ENCODE results near the gene SCFD2.
"Not testable (repeated sequence)": the region's sequence is repeated elsewhere in the genome, so short reads cannot be mapped to it uniquely, and the experiment has no call there.

The SCFD2 gene

GRCh38 chr4:53340145-53340544, 25.7 kb downstream of the SCFD2 start:
- DNase-seq: not testable (repeated sequence)

- not testable (repeated sequence) for DNase-seq
These were observed 30.9 kb downstream of the SCFD2 start for GRCh38 chr4:53334916-53335315.

- DNase-seq: no peak
These were observed 39.3 kb downstream of the SCFD2 start for GRCh38 chr4:53326535-53326934.

GRCh38 chr4:53322696-53323095, 43.2 kb downstream of the SCFD2 start:
- DNase-seq: peak; percentile 67

- DNase-seq: no peak
These were observed 43.9 kb downstream of the SCFD2 start for GRCh38 chr4:53321984-53322289.

GRCh38 chr4:53321151-53321983, 44.5 kb downstream of the SCFD2 start:
- peak; percentile 88 for DNase-seq

- DNase-seq: peak; percentile 2
These were observed 50.6 kb downstream of the SCFD2 start for GRCh38 chr4:53315300-53315699.

GRCh38 chr4:53314252-53314651, 51.6 kb downstream of the SCFD2 start:
- no peak for DNase-seq

GRCh38 chr4:53313510-53313909, 52.4 kb downstream of the SCFD2 start:
- DNase-seq: peak; percentile 6

- DNase-seq: no peak
These were observed 56.4 kb downstream of the SCFD2 start for GRCh38 chr4:53309321-53310040.

GRCh38 chr4:53307819-53308780, 57.8 kb downstream of the SCFD2 start:
- DNase-seq: no peak

- DNase-seq: no peak
These were observed 58.7 kb downstream of the SCFD2 start for GRCh38 chr4:53307210-53307609.

GRCh38 chr4:53306729-53307128, 59.1 kb downstream of the SCFD2 start:
- no peak for DNase-seq

- not testable (repeated sequence) for DNase-seq
These were observed 73.7 kb downstream of the SCFD2 start for GRCh38 chr4:53292209-53292608.

GRCh38 chr4:53281438-53281837, 84.4 kb downstream of the SCFD2 start:
- DNase-seq: peak; percentile 12

- no peak for DNase-seq
These were observed 85.0 kb downstream of the SCFD2 start for GRCh38 chr4:53280846-53281245.

- no peak for DNase-seq
These were observed 91.1 kb downstream of the SCFD2 start for GRCh38 chr4:53274609-53275268.

- DNase-seq: no peak
These were observed 92.1 kb downstream of the SCFD2 start for GRCh38 chr4:53273726-53274125.

- no peak for DNase-seq
These were observed 98.8 kb downstream of the SCFD2 start for GRCh38 chr4:53267026-53267425.

- DNase-seq: not testable (repeated sequence)
These were observed 109.9 kb downstream of the SCFD2 start for GRCh38 chr4:53255986-53256385.

GRCh38 chr4:53240573-53240972, 125.3 kb downstream of the SCFD2 start:
- no peak for DNase-seq

- DNase-seq: not testable (repeated sequence)
These were observed 127.5 kb downstream of the SCFD2 start for GRCh38 chr4:53238352-53238751.

- not testable (repeated sequence) for DNase-seq
These were observed 128.1 kb downstream of the SCFD2 start for GRCh38 chr4:53237811-53238210.

All from NCI-H69 (cell line).